Astrocyte of the cerebellum (primary cell): ENCODE measurements around the gene LAMP5.

Source experiments
- DNase-seq: peaks from one replicate; pipeline ENCODE4 v3.0.0-alpha.2; 2011; ENCODE audit warnings: low read depth
- H3K4me3 ChIP-seq: 2 replicates; pipeline ENCODE4 v1.5.1; 2011; ENCODE audit warnings: mild to moderate bottlenecking, low read depth, low read length, moderate library complexity
- in situ Hi-C: cut with HindIII; loops from 2 replicates; pipeline ENCODE4 v1.10.0; 2017; ENCODE audit warnings: low sequenced_read_pairs
- TF ChIP-seq, protein P1 (sequence below): IDR thresholded peaks from 2 replicates; pipeline ENCODE4 v1.5.1; 2012; ENCODE audit warnings: low read length, low read depth, moderate library complexity, mild to moderate bottlenecking; ENCODE audit errors: missing control alignments

Gene LAMP5

DNA sequence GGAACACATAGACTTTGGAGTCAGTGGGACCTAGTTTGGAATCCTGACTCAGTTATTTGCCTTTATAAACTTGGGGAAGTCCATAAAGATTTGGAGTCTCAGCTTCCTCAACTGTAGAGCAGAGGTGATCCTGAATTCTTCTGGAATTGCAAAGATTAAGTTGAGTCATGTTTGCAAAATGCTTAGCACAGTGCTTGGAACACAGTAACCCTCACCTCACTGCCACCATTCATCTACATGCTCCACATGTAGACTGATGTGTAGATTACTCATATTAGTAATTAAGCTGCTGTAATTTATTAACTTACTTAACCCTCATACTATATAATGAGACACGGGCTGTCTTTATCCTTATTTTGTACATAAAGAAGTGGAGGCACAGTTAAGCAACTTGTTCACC is 61.4 kb downstream of the LAMP5 start:
- H3K4me3 ChIP-seq: no peak overlapping the region
- in situ Hi-C loops: no loop called here
- DNase-seq: no peak
- TF ChIP-seq, protein P1, sequence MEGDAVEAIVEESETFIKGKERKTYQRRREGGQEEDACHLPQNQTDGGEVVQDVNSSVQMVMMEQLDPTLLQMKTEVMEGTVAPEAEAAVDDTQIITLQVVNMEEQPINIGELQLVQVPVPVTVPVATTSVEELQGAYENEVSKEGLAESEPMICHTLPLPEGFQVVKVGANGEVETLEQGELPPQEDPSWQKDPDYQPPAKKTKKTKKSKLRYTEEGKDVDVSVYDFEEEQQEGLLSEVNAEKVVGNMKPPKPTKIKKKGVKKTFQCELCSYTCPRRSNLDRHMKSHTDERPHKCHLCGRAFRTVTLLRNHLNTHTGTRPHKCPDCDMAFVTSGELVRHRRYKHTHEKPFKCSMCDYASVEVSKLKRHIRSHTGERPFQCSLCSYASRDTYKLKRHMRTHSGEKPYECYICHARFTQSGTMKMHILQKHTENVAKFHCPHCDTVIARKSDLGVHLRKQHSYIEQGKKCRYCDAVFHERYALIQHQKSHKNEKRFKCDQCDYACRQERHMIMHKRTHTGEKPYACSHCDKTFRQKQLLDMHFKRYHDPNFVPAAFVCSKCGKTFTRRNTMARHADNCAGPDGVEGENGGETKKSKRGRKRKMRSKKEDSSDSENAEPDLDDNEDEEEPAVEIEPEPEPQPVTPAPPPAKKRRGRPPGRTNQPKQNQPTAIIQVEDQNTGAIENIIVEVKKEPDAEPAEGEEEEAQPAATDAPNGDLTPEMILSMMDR: no peak

DNA sequence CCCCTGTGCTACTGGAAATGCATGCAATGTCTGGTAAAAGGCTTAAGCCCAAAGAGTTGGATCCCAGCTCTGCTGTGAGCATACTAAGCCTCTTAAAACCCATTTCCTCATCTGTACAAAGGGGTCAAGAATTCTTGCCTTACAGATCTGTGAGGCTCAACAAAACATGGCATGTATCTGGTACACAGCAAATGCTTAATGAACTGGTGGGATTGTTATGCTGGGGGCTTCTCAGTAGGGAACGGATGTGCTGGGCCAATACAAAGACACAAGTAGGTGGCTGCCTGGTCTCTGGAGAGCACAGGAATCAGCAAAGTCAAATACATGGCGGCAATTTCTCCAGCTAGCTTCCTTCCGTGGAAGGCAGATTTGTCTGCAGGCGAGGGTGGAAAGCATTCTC is 62.3 kb downstream of the LAMP5 start:
- DNase-seq: no peak
- no peak overlapping the region for H3K4me3 ChIP-seq
- in situ Hi-C loops: no loop called here
- TF ChIP-seq, protein P1: no peak

DNA sequence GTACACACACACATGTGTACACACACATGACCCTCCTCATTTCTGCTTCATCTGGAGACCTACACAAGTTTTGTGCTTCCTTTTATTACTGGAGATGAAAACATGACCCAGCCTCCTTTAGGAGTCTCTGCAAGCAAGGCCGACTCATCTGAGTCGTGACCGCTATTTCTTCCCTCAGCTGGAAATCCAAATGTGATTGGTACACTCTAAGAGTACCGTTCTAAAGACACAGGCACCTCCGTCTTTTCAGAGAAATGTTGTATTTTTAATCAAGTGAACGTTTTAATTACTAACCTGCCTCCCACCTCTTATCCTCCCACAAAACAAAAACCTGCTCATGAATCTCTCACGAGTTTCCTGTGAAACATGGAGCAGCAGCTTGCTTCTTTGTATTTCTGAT is 63.0 kb downstream of the LAMP5 start:
- H3K4me3 ChIP-seq: no peak overlapping the region
- no peak for DNase-seq
- TF ChIP-seq, protein P1: no peak
- in situ Hi-C loops: no loop called here

DNA sequence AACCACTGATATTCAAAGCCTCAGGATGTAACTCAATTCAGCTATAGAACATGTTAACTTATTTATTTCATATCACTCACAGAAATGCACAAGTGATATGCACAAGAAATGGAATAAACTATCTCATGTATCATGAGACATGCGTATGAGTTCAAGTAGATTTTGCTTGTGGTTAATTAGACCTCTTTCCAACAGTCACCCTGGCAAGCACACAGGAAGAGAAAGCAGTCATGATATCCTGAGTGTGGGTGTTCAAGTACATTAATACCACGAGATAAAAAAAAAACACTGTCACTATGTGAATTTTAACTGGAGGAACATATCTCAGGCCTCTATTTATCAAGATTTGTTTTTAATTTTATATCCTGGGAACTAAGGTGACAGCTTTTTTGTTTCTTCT is 64.2 kb downstream of the LAMP5 start:
- in situ Hi-C loops: no loop called here
- DNase-seq: no peak
- TF ChIP-seq, protein P1: no peak
- H3K4me3 ChIP-seq: no peak overlapping the region
